Activated naive CD8-positive, alpha-beta T cell treated with anti-CD3 and anti-CD28 coated beads, Interleukin-2, amount 10 ng/mL, durations not matched to agents 7 days and 5 days (primary cell): Measurements from ENCODE around the gene UBE2L6. TPM values are rescaled to one million over a fixed set of nuclear protein-coding genes. Genes with fewer than 3 reads are reported as not detected.
A peak's percentile ranks its signal among the peaks of the same experiment; 100 is the strongest.

ENCODE experiments used
- ATAC-seq: fragments of 150-1000 bp; cut with Tn5 transposase; one replicate; pipeline ENCODE4 v1.10.0; 2021; ENCODE audit warnings: low read depth, moderate library complexity
- POLR2A ChIA-PET: fragments of 350-600 bp; sonication (Branson Sonifier 250); formaldehyde crosslinking; loops from one replicate; lab custom pipeline; 2021; ENCODE audit warnings: antibody characterized with exemption; lab: Charles Lee
- DNase-seq: peaks from one replicate; pipeline ENCODE4 v3.0.0; 2021
- H3K27ac Mint-ChIP-seq: one replicate; pipeline ENCODE4 v1.8.0; 2022; ENCODE audit warnings: mild to moderate bottlenecking, mixed read lengths
- H3K27me3 Mint-ChIP-seq: one replicate; pipeline ENCODE4 v1.8.0; 2022; ENCODE audit warnings: mild to moderate bottlenecking, moderate library complexity, mixed read lengths
- H3K36me3 Mint-ChIP-seq: one replicate; pipeline ENCODE4 v1.8.0; 2021; ENCODE audit warnings: mild to moderate bottlenecking, mixed read lengths
- H3K4me1 Mint-ChIP-seq: one replicate; pipeline ENCODE4 v1.8.0; 2021; ENCODE audit warnings: mixed read lengths
- H3K4me3 Mint-ChIP-seq: one replicate; pipeline ENCODE4 v1.8.0; 2022; ENCODE audit warnings: mild to moderate bottlenecking, moderate library complexity, mixed read lengths
- H3K9me3 Mint-ChIP-seq: one replicate; pipeline ENCODE4 v1.8.0; 2021; ENCODE audit warnings: mixed read lengths
- total RNA-seq, 2 experiments: library from RNA; stranded (reverse); gene quantifications; one replicate each; pipeline ENCODE4 v1.2.3, GENCODE V29; 2021

Gene UBE2L6
- total RNA-seq, 2 experiments from 2014 or later = 220 to 221 TPM

- Mint-ChIP-seq H3K9me3 (no peaks in the 10 kb centered on the region), H3K4me3 (no peak overlapping the region), H3K36me3 (peaks cover 47% of the 10 kb centered on the region), H3K27me3 (no peaks in the 10 kb centered on the region), H3K27ac (no peak overlapping the region), H3K4me1 (peaks cover 10% of the 10 kb centered on the region)
- no peak for DNase-seq
- no peak for ATAC-seq
- POLR2A ChIA-PET = no interaction called here
These were observed 11.4 kb downstream of the UBE2L6 start for GRCh38 chr11:57556041-57556440.

- H3K9me3 Mint-ChIP-seq = no peaks in the 10 kb centered on the region
- no peaks in the 10 kb centered on the region for H3K27me3 Mint-ChIP-seq
- H3K4me3 Mint-ChIP-seq = no peak overlapping the region
- POLR2A ChIA-PET = no interaction called here
- DNase-seq (no peak), ATAC-seq (no peak)
- H3K36me3 Mint-ChIP-seq = peaks cover 47% of the 10 kb centered on the region
- H3K4me1 Mint-ChIP-seq = peaks cover 9% of the 10 kb centered on the region
- peak overlapping the region; percentile 24 for H3K27ac Mint-ChIP-seq
These were observed 12.1 kb downstream of the UBE2L6 start for GRCh38 chr11:57555393-57555792.

- POLR2A ChIA-PET = no interaction called here
- Mint-ChIP-seq H3K27ac (no peak overlapping the region), H3K4me1 (peaks cover 21% of the 10 kb centered on the region), H3K4me3 (no peak overlapping the region), H3K9me3 (no peaks in the 10 kb centered on the region), H3K27me3 (no peaks in the 10 kb centered on the region), H3K36me3 (peaks cover 41% of the 10 kb centered on the region)
- ATAC-seq (no peak), DNase-seq (no peak)
These were observed 15.0 kb downstream of the UBE2L6 start for GRCh38 chr11:57552479-57552878.

- H3K27ac Mint-ChIP-seq = no peak overlapping the region
- H3K27me3 Mint-ChIP-seq = no peaks in the 10 kb centered on the region
- POLR2A ChIA-PET = no interaction called here
- H3K9me3 Mint-ChIP-seq = no peaks in the 10 kb centered on the region
- no peak overlapping the region for H3K4me3 Mint-ChIP-seq
- ATAC-seq = no peak
- peaks cover 25% of the 10 kb centered on the region for H3K4me1 Mint-ChIP-seq
- peaks cover 37% of the 10 kb centered on the region for H3K36me3 Mint-ChIP-seq
- no peak for DNase-seq
These were observed 15.5 kb downstream of the UBE2L6 start for GRCh38 chr11:57551941-57552340.

- Mint-ChIP-seq H3K36me3 (peaks cover 32% of the 10 kb centered on the region), H3K27me3 (no peaks in the 10 kb centered on the region), H3K4me3 (no peak overlapping the region), H3K4me1 (peaks cover 23% of the 10 kb centered on the region), H3K9me3 (no peaks in the 10 kb centered on the region), H3K27ac (peak overlapping the region; percentile 50)
- POLR2A ChIA-PET = interaction anchor here (0.5 to 1.0 kb wide), 2 partner anchors 16 to 94 kb away, joined by 3 to 4 read pairs; no protein-coding TSS in a partner anchor
- DNase-seq (no peak), ATAC-seq (no peak)
These were observed 17.5 kb downstream of the UBE2L6 start for GRCh38 chr11:57549983-57550382.

- POLR2A ChIA-PET = no interaction called here
- Mint-ChIP-seq H3K9me3 (no peaks in the 10 kb centered on the region), H3K36me3 (peaks cover 22% of the 10 kb centered on the region), H3K27me3 (no peaks in the 10 kb centered on the region), H3K27ac (peak overlapping the region; percentile 66), H3K4me3 (no peak overlapping the region), H3K4me1 (peaks cover 25% of the 10 kb centered on the region)
- no peak for DNase-seq
- peak; percentile 69 for ATAC-seq
These were observed 19.6 kb downstream of the UBE2L6 start for GRCh38 chr11:57547854-57548377.

GRCh38 chr11:57546869-57547475 lies 20.5 kb downstream of the UBE2L6 start:
- no peaks in the 10 kb centered on the region for H3K27me3 Mint-ChIP-seq
- DNase-seq = no peak
- H3K4me3 Mint-ChIP-seq = no peak overlapping the region
- peaks cover 26% of the 10 kb centered on the region for H3K4me1 Mint-ChIP-seq
- POLR2A ChIA-PET = no interaction called here
- H3K9me3 Mint-ChIP-seq = no peaks in the 10 kb centered on the region
- H3K36me3 Mint-ChIP-seq = peaks cover 17% of the 10 kb centered on the region
- no peak for ATAC-seq
- peak overlapping the region; percentile 66 for H3K27ac Mint-ChIP-seq

- H3K9me3 Mint-ChIP-seq = no peaks in the 10 kb centered on the region
- peaks cover 26% of the 10 kb centered on the region for H3K4me1 Mint-ChIP-seq
- no peak for ATAC-seq
- DNase-seq = no peak
- POLR2A ChIA-PET = no interaction called here
- H3K36me3 Mint-ChIP-seq = peaks cover 11% of the 10 kb centered on the region
- no peaks in the 10 kb centered on the region for H3K27me3 Mint-ChIP-seq
- H3K4me3 Mint-ChIP-seq = no peak overlapping the region
- H3K27ac Mint-ChIP-seq = no peak overlapping the region
These were observed 21.0 kb downstream of the UBE2L6 start for GRCh38 chr11:57546451-57546850.

GRCh38 chr11:57545883-57546282 lies 21.6 kb downstream of the UBE2L6 start:
- ATAC-seq (no peak), DNase-seq (no peak)
- H3K9me3 Mint-ChIP-seq = no peaks in the 10 kb centered on the region
- H3K36me3 Mint-ChIP-seq = peaks cover 11% of the 10 kb centered on the region
- H3K27ac Mint-ChIP-seq = no peak overlapping the region
- no peaks in the 10 kb centered on the region for H3K27me3 Mint-ChIP-seq
- H3K4me1 Mint-ChIP-seq = peaks cover 26% of the 10 kb centered on the region
- POLR2A ChIA-PET = no interaction called here
- no peak overlapping the region for H3K4me3 Mint-ChIP-seq

- no peak overlapping the region for H3K27ac Mint-ChIP-seq
- ATAC-seq (no peak), DNase-seq (no peak)
- H3K4me3 Mint-ChIP-seq = no peak overlapping the region
- H3K4me1 Mint-ChIP-seq = peaks cover 19% of the 10 kb centered on the region
- no peaks in the 10 kb centered on the region for H3K9me3 Mint-ChIP-seq
- H3K27me3 Mint-ChIP-seq = no peaks in the 10 kb centered on the region
- POLR2A ChIA-PET = interaction anchor here (1.2 kb wide), 1 partner anchor 70 kb away, joined by 5 read pairs; no protein-coding TSS in a partner anchor
- H3K36me3 Mint-ChIP-seq = peaks cover 14% of the 10 kb centered on the region
These were observed 22.9 kb downstream of the UBE2L6 start for GRCh38 chr11:57544566-57544965.

- peaks cover 17% of the 10 kb centered on the region for H3K4me1 Mint-ChIP-seq
- POLR2A ChIA-PET = no interaction called here
- no peak overlapping the region for H3K27ac Mint-ChIP-seq
These were observed 23.9 kb downstream of the UBE2L6 start for GRCh38 chr11:57543593-57543992.

GRCh38 chr11:57542582-57542981 lies 24.9 kb downstream of the UBE2L6 start:
- POLR2A ChIA-PET = no interaction called here
- DNase-seq (no peak), ATAC-seq (no peak)
- no peaks in the 10 kb centered on the region for H3K27me3 Mint-ChIP-seq
- H3K4me3 Mint-ChIP-seq = no peak overlapping the region
- peak overlapping the region; percentile 30 for H3K27ac Mint-ChIP-seq
- peaks cover 16% of the 10 kb centered on the region for H3K36me3 Mint-ChIP-seq
- no peaks in the 10 kb centered on the region for H3K9me3 Mint-ChIP-seq
- H3K4me1 Mint-ChIP-seq = peaks cover 10% of the 10 kb centered on the region

More at GRCh38 chr11:57543593-57543992, 23.9 kb downstream of the UBE2L6 start:
- Mint-ChIP-seq H3K9me3 (no peaks in the 10 kb centered on the region), H3K36me3 (peaks cover 15% of the 10 kb centered on the region), H3K27me3 (no peaks in the 10 kb centered on the region), H3K4me3 (no peak overlapping the region)
- ATAC-seq (no peak), DNase-seq (no peak)

GRCh38 chr11:57541169-57541568 lies 26.3 kb downstream of the UBE2L6 start:
- no peak overlapping the region for H3K27ac Mint-ChIP-seq
- H3K36me3 Mint-ChIP-seq = peaks cover 14% of the 10 kb centered on the region

GRCh38 chr11:57539342-57539741 lies 28.1 kb downstream of the UBE2L6 start:
- ATAC-seq (no peak), DNase-seq (no peak)
- Mint-ChIP-seq H3K9me3 (no peaks in the 10 kb centered on the region), H3K27me3 (no peaks in the 10 kb centered on the region), H3K4me3 (no peak overlapping the region), H3K36me3 (peaks cover 14% of the 10 kb centered on the region), H3K27ac (peak overlapping the region; percentile 34), H3K4me1 (peaks cover 5% of the 10 kb centered on the region)
- POLR2A ChIA-PET = no interaction called here

More at GRCh38 chr11:57541169-57541568, 26.3 kb downstream of the UBE2L6 start:
- POLR2A ChIA-PET = interaction anchor here (0.6 to 0.7 kb wide), 2 partner anchors 9 to 1728 kb away, joined by 5 read pairs; no protein-coding TSS in a partner anchor
- ATAC-seq (no peak), DNase-seq (no peak)
- no peaks in the 10 kb centered on the region for H3K27me3 Mint-ChIP-seq
- no peak overlapping the region for H3K4me3 Mint-ChIP-seq
- H3K9me3 Mint-ChIP-seq = no peaks in the 10 kb centered on the region
- H3K4me1 Mint-ChIP-seq = peaks cover 5% of the 10 kb centered on the region
